Posterior cingulate gyrus (tissue), 11 donors: ENCODE measurements around the gene AP3B1.

Experiments
- DNase-seq, 10 donors: peaks; one replicate each; pipeline versions ENCODE4 v3.0.0 to v3.0.0-alpha.2; 2020 to 2021; ENCODE audit warnings: mixed read lengths in 3 of 10
- intact Hi-C: fragments of 100-400 bp; cut with DNase I; formaldehyde crosslinking; loops from one replicate; pipeline ENCODE4 v1.15.1; 2023

Gene AP3B1

GRCh38 chr5:78294248-78295034 lies at the start of gene AP3B1:
Gene AP3B1, minus strand, starts transcription at chr5:78294698. Its CDS starts 119 bp downstream, at chr5:78294579.
- peak; percentile 94 to 99 (median 98) for DNase-seq
- intact Hi-C loops: loop anchor here (1.0 to 10.0 kb wide), 3 partner anchors 66 to 680 kb away; partner anchors contain the start of genes SCAMP1 and TBCA

GRCh38 chr5:78341440-78341839 lies 46.9 kb upstream of the AP3B1 start:
- DNase-seq: no peak
- intact Hi-C loops: no loop called here

- intact Hi-C loops: no loop called here
- no peak for DNase-seq
Measured at GRCh38 chr5:78339617-78340436, 45.3 kb upstream of the AP3B1 start.

GRCh38 chr5:78336698-78337097 lies 42.2 kb upstream of the AP3B1 start:
- DNase-seq: no peak
- intact Hi-C loops: no loop called here

- intact Hi-C loops: no loop called here
- DNase-seq: no peak
Measured at GRCh38 chr5:78335976-78336375, 41.5 kb upstream of the AP3B1 start.

- intact Hi-C loops: no loop called here
- DNase-seq: no peak
Measured at GRCh38 chr5:78334811-78335210, 40.3 kb upstream of the AP3B1 start.

- no peak for DNase-seq
- intact Hi-C loops: no loop called here
Measured at GRCh38 chr5:78331523-78332080, 37.1 kb upstream of the AP3B1 start.

GRCh38 chr5:78328585-78329173 lies 34.2 kb upstream of the AP3B1 start:
- intact Hi-C loops: no loop called here
- no peak for DNase-seq

GRCh38 chr5:78327761-78328510 lies 33.4 kb upstream of the AP3B1 start:
- intact Hi-C loops: no loop called here
- DNase-seq: no peak

- intact Hi-C loops: no loop called here
- no peak for DNase-seq
Measured at GRCh38 chr5:78326930-78327329, 32.4 kb upstream of the AP3B1 start.

- intact Hi-C loops: no loop called here
- DNase-seq: no peak
Measured at GRCh38 chr5:78323241-78323640, 28.7 kb upstream of the AP3B1 start.

- no peak for DNase-seq
- intact Hi-C loops: no loop called here
Measured at GRCh38 chr5:78320401-78320800, 25.9 kb upstream of the AP3B1 start.

GRCh38 chr5:78318337-78318736 lies 23.8 kb upstream of the AP3B1 start:
- DNase-seq: no peak
- intact Hi-C loops: no loop called here

GRCh38 chr5:78317515-78317914 lies 23.0 kb upstream of the AP3B1 start:
- intact Hi-C loops: no loop called here
- DNase-seq: peak in 1 of 10 donors; percentile 68

GRCh38 chr5:78308703-78309102 lies 14.2 kb upstream of the AP3B1 start:
- intact Hi-C loops: no loop called here
- no peak for DNase-seq

- DNase-seq: no peak
- intact Hi-C loops: no loop called here
Measured at GRCh38 chr5:78300464-78301045, 6.1 kb upstream of the AP3B1 start.

GRCh38 chr5:78295035-78295961 lies 800 bp upstream of the AP3B1 start:
- intact Hi-C loops: loop anchor here (10.0 kb wide), 2 partner anchors 520 to 680 kb away; partner anchors contain the start of gene TBCA
- peak in 7 of 10 donors; percentile 11 to 83 (median 18) for DNase-seq

GRCh38 chr5:78293851-78294247 lies 649 bp downstream of the AP3B1 start:
- DNase-seq: no peak
- intact Hi-C loops: loop anchor here (1.0 to 10.0 kb wide), 3 partner anchors 66 to 681 kb away; partner anchors contain the start of genes SCAMP1 and TBCA
